SK-N-SH (cell line): ENCODE measurements around the gene VIPR2.

Source experiments
- CTCF ChIP-seq: fragments of 200-600 bp; sonication (generic); IDR thresholded peaks from 2 replicates; pipeline ENCODE4 v1.6.1; 2017; ENCODE audit warnings: antibody characterized with exemption, mild to moderate bottlenecking, moderate library complexity
- POLR2AphosphoS5 ChIP-seq: IDR thresholded peaks from 2 replicates; pipeline ENCODE4 v1.6.1; 2012; ENCODE audit warnings: low read depth, low read length
- RAD21 ChIP-seq: IDR thresholded peaks from 2 replicates; pipeline ENCODE4 v1.6.1; 2012; ENCODE audit warnings: mild to moderate bottlenecking, low read length
- TAF1 ChIP-seq: IDR thresholded peaks from 2 replicates; pipeline ENCODE4 v1.6.1; 2012; ENCODE audit warnings: low read depth, mild to moderate bottlenecking, low read length, moderate library complexity, borderline replicate concordance
- TF ChIP-seq, protein P1 (sequence below): IDR thresholded peaks from 2 replicates; pipeline ENCODE4; 2012

GRCh38 chr7:159023746-159024145 lies 120.9 kb downstream of the VIPR2 start:
- TF ChIP-seq TAF1 (no peak), POLR2AphosphoS5 (no peak), CTCF (no peak), RAD21 (no peak)
- TF ChIP-seq, protein P1, sequence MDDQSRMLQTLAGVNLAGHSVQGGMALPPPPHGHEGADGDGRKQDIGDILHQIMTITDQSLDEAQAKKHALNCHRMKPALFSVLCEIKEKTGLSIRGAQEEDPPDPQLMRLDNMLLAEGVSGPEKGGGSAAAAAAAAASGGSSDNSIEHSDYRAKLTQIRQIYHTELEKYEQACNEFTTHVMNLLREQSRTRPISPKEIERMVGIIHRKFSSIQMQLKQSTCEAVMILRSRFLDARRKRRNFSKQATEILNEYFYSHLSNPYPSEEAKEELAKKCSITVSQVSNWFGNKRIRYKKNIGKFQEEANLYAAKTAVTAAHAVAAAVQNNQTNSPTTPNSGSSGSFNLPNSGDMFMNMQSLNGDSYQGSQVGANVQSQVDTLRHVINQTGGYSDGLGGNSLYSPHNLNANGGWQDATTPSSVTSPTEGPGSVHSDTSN = no peak
